B cell (primary cell): ENCODE data around the gene CSRP2. TPM values are rescaled to one million over a fixed set of nuclear protein-coding genes. Genes with fewer than 3 reads are reported as not detected.

Experiments
- ATAC-seq: fragments of 200-7000 bp; cut with Tn5 transposase; one replicate; pipeline ENCODE4 v1.10.0; 2021; ENCODE audit warnings: low read depth, mild to moderate bottlenecking, moderate number of reproducible peaks, moderate library complexity
- CTCF ChIA-PET: fragments of 350-600 bp; sonication (Branson Sonifier 250); formaldehyde crosslinking; loops from one replicate; lab custom pipeline; 2021; ENCODE audit warnings: antibody characterized with exemption, inconsistent platforms; lab: Charles Lee
- POLR2A ChIA-PET: fragments of 350-600 bp; sonication (Branson Sonifier 250); formaldehyde crosslinking; loops from one replicate; lab custom pipeline; 2021; ENCODE audit warnings: antibody characterized with exemption; lab: Charles Lee
- DNase-seq: peaks from one replicate; pipeline ENCODE4 v3.0.0; 2013
- H2AFZ ChIP-seq: 2 replicates; pipeline ENCODE4 v1.6.1; 2012; ENCODE audit warnings: mild to moderate bottlenecking, low read depth, low read length; ENCODE audit not compliant: insufficient read depth, poor library complexity, severe bottlenecking
- H3K27ac ChIP-seq, 2 donors: 1 replicate in 1 of 2; 2 replicates in 1 of 2; pipeline ENCODE4 v1.5.1; 2012 to 2013; ENCODE audit warnings: low read length in 2 of 2, mild to moderate bottlenecking in 2 of 2, moderate library complexity in 1 of 2
- H3K27me3 ChIP-seq, 4 experiments: fragments of 200-600 bp in 1 of 4; sonication (generic) in 1 of 4; replicated peaks in 1 of 4; 1 replicate in 2 of 4; 2 replicates in 2 of 4; pipeline versions ENCODE4 v1.6.1 to v1.7.0; 2013 to 2016; ENCODE audit warnings: low read length in 3 of 4, mild to moderate bottlenecking in 2 of 4, mixed read lengths in 1 of 4, moderate library complexity in 1 of 4; ENCODE audit not compliant: insufficient read depth in 4 of 4, control insufficient read depth in 3 of 4; ENCODE audit errors: control extremely low read depth in 1 of 4
- H3K36me3 ChIP-seq, 2 experiments: replicated peaks in 1 of 2; 1 replicate in 1 of 2; 2 replicates in 1 of 2; pipeline versions ENCODE4 v1.6.1 to v1.7.1; 2013; ENCODE audit warnings: low read length in 1 of 2; ENCODE audit not compliant: insufficient read depth in 2 of 2, control insufficient read depth in 1 of 2; ENCODE audit errors: control extremely low read depth in 1 of 2, extremely low read depth in 1 of 2
- H3K4me1 ChIP-seq, 2 donors: fragments of 200-600 bp in 1 of 2; sonication (generic) in 1 of 2; 1 replicate in 1 of 2; 2 replicates in 1 of 2; pipeline versions ENCODE4 v1.5.1 to v1.6.1; 2013 to 2017; ENCODE audit warnings: low read length in 2 of 2; ENCODE audit not compliant: control insufficient read depth in 2 of 2, insufficient read depth in 2 of 2
- H3K4me2 ChIP-seq: replicated peaks from 2 replicates; pipeline ENCODE3; 2012; ENCODE audit warnings: mild to moderate bottlenecking, low read depth, low read length; ENCODE audit not compliant: poor library complexity, severe bottlenecking
- H3K4me3 ChIP-seq, 5 experiments: fragments of 200-600 bp in 1 of 5; sonication (generic) in 1 of 5; 1 replicate in 3 of 5; 2 replicates in 2 of 5; pipeline versions ENCODE4 v1.5.1 to v1.7.0; 2011 to 2016; ENCODE audit warnings: low read length in 4 of 5, mild to moderate bottlenecking in 4 of 5, low read depth in 2 of 5, control low read depth in 1 of 5, moderate library complexity in 1 of 5; ENCODE audit not compliant: insufficient read depth in 1 of 5; ENCODE audit errors: control extremely low read depth in 1 of 5, extremely low read depth in 1 of 5
- H3K79me2 ChIP-seq: fragments of 200-600 bp; sonication (generic); one replicate; pipeline ENCODE4 v1.6.0; 2016; ENCODE audit warnings: low read length; ENCODE audit not compliant: control insufficient read depth, insufficient read depth
- H3K9ac ChIP-seq: fragments of 200-600 bp; sonication (generic); 2 replicates; pipeline ENCODE4 v1.6.1; 2017; ENCODE audit warnings: mild to moderate bottlenecking, low read length, moderate library complexity
- H3K9me3 ChIP-seq, 3 donors: one replicate each; pipeline versions ENCODE4 v1.6.1 to v1.7.1; 2013; ENCODE audit warnings: low read length in 2 of 3; ENCODE audit not compliant: control insufficient read depth in 2 of 3, insufficient read depth in 1 of 3; ENCODE audit errors: control extremely low read depth in 1 of 3
- H4K20me1 ChIP-seq: 2 replicates; pipeline ENCODE4 v1.6.0; 2012; ENCODE audit warnings: mild to moderate bottlenecking, low read length; ENCODE audit not compliant: insufficient read depth, control insufficient read depth, poor library complexity, severe bottlenecking
- H3K27ac Mint-ChIP-seq: one replicate; pipeline ENCODE4 v1.8.0; 2021; ENCODE audit warnings: mixed read lengths
- H3K27me3 Mint-ChIP-seq: one replicate; pipeline ENCODE4 v1.8.0; 2021; ENCODE audit warnings: mixed read lengths
- H3K4me1 Mint-ChIP-seq: one replicate; pipeline ENCODE4 v1.8.0; 2021; ENCODE audit warnings: mixed read lengths
- H3K4me3 Mint-ChIP-seq: one replicate; pipeline ENCODE4 v1.8.0; 2021; ENCODE audit warnings: mixed read lengths
- H3K9me3 Mint-ChIP-seq: one replicate; pipeline ENCODE4 v1.8.0; 2022; ENCODE audit warnings: mixed read lengths; ENCODE audit not compliant: insufficient read depth
- CTCF ChIP-seq: fragments of 200-600 bp; IDR thresholded peaks from one replicate; pipeline ENCODE4 v1.8.0; 2022; ENCODE audit warnings: antibody characterized with exemption, mild to moderate bottlenecking
- EZH2 ChIP-seq: IDR thresholded peaks from 2 replicates; pipeline ENCODE4 v1.6.1; 2012; ENCODE audit warnings: borderline replicate concordance, low read depth, mild to moderate bottlenecking, moderate library complexity, low read length; ENCODE audit not compliant: insufficient read depth, poor library complexity, severe bottlenecking
- WGBS: methylation state at CpG from one replicate; pipeline ENCODE4 v1.1.5; 2013; ENCODE audit warnings: missing lambda C conversion rate; ENCODE audit not compliant: insufficient coverage; 5-methylcytosine and 5-hydroxymethylcytosine counted together
- intact Hi-C: fragments of 100-400 bp; cut with micrococcal nuclease; formaldehyde crosslinking; loops from one replicate; pipeline ENCODE4 v1.10.0; 2022
- polyA plus RNA-seq: library from polyadenylated mRNA; depleted of rRNA; stranded (reverse); fragments of >200 nt; gene quantifications from 2 replicates; pipeline ENCODE4 v1.2.3, GENCODE V29; 2012
- total RNA-seq, 2 donors: library from RNA; stranded (reverse); fragments of 120-200 nt in 1 of 2; gene quantifications; 1 replicate in 1 of 2; 2 replicates in 1 of 2; pipeline versions ENCODE4 v1.2.3 to v1.2.4, GENCODE V29; 2013 to 2022

Gene CSRP2
- total and polyA plus RNA-seq, 2 donors (not counting 1 experiment from before 2014, with no cell fraction given) = 0.44 TPM; not detected in 1

GRCh38 chr12:76883811-76884210, 5.0 kb upstream of the CSRP2 start:
- ChIA-PET CTCF (no interaction called here), POLR2A (interaction anchor here (0.6 kb wide), 1 partner anchor 963 kb away, joined by 3 read pairs; no protein-coding TSS in a partner anchor)
- Mint-ChIP-seq H3K9me3 (no peaks in the 10 kb centered on the region), H3K27me3 (peaks cover 47% of the 10 kb centered on the region), H3K4me3 (no peak overlapping the region), H3K4me1 (peaks cover 5% of the 10 kb centered on the region), H3K27ac (no peak overlapping the region)
- no peaks in the 10 kb centered on the region for H3K79me2 ChIP-seq
- intact Hi-C loops = no loop called here
- no peaks in the 10 kb centered on the region for H3K9me3 ChIP-seq
- H3K27ac ChIP-seq = no peak overlapping the region
- no peak overlapping the region for H3K9ac ChIP-seq
- no peak overlapping the region for H2AFZ ChIP-seq
- DNase-seq (no peak), ATAC-seq (no peak)
- no peaks in the 10 kb centered on the region for H4K20me1 ChIP-seq
- no CpG with 5 or more reads among the region's 2 CpGs for WGBS
- no peak overlapping the region for H3K4me3 ChIP-seq
- peaks cover 0 to 12% (median 9%) of the 10 kb centered on the region in 4 experiments for H3K27me3 ChIP-seq
- H3K4me2 ChIP-seq = no peak overlapping the region
- H3K36me3 ChIP-seq = no peaks in the 10 kb centered on the region
- TF ChIP-seq CTCF (no peak), EZH2 (no peak)
- H3K4me1 ChIP-seq = peaks cover 6 to 7% of the 10 kb centered on the region in 2 donors

- H3K9me3 ChIP-seq = peaks cover 0 to 5% (median 0%) of the 10 kb centered on the region in 3 donors
- intact Hi-C loops = no loop called here
- POLR2A ChIA-PET = no interaction called here
- no peak overlapping the region for H2AFZ ChIP-seq
- CTCF ChIA-PET = no interaction called here
- H3K9ac ChIP-seq = no peak overlapping the region
- H3K9me3 Mint-ChIP-seq = no peaks in the 10 kb centered on the region
- H3K4me3 ChIP-seq = no peak overlapping the region
- DNase-seq (no peak), ATAC-seq (no peak)
- peaks cover 0 to 18% (median 12%) of the 10 kb centered on the region in 4 experiments for H3K27me3 ChIP-seq
- H3K4me1 ChIP-seq = peaks cover 11 to 12% of the 10 kb centered on the region in 2 donors
- H3K27ac Mint-ChIP-seq = no peak overlapping the region
- no peaks in the 10 kb centered on the region for H4K20me1 ChIP-seq
- peaks cover 10% of the 10 kb centered on the region for H3K4me1 Mint-ChIP-seq
- TF ChIP-seq EZH2 (no peak), CTCF (no peak)
- H3K27ac ChIP-seq = no peak overlapping the region
- H3K79me2 ChIP-seq = no peaks in the 10 kb centered on the region
- H3K36me3 ChIP-seq = no peaks in the 10 kb centered on the region
- H3K4me3 Mint-ChIP-seq = no peak overlapping the region
- H3K27me3 Mint-ChIP-seq = peaks cover 48% of the 10 kb centered on the region
- H3K4me2 ChIP-seq = no peak overlapping the region
- WGBS = 87% methylated on average over 5 of the region's 6 CpGs
Observed at GRCh38 chr12:76883151-76883550, 4.3 kb upstream of the CSRP2 start.
